GM19025 (cell line): Measurements from ENCODE around the gene ULK4.

Source experiments
- ATAC-seq: cut with Tn5 transposase; IDR thresholded peaks from one replicate; pipeline ENCODE4 v1.9.1; 2021; ENCODE audit warnings: mild to moderate bottlenecking, low read depth, moderate library complexity; ENCODE audit not compliant: unreplicated experiment

Gene ULK4

GRCh38 chr3:41244620-41245336 is 717.1 kb downstream of the ULK4 start:
- ATAC-seq: no peak

- ATAC-seq: no peak
These were observed 718.7 kb downstream of the ULK4 start for GRCh38 chr3:41243183-41243582.

- ATAC-seq: no peak
These were observed 719.9 kb downstream of the ULK4 start for GRCh38 chr3:41241800-41242571.

GRCh38 chr3:41241161-41241560 is 720.7 kb downstream of the ULK4 start:
- no peak for ATAC-seq

GRCh38 chr3:41239587-41239986 is 722.3 kb downstream of the ULK4 start:
- no peak for ATAC-seq

GRCh38 chr3:41237907-41238306 is 724.0 kb downstream of the ULK4 start:
- ATAC-seq: no peak

- ATAC-seq: no peak
These were observed 725.7 kb downstream of the ULK4 start for GRCh38 chr3:41236228-41236627.

GRCh38 chr3:41234823-41235721 is 726.8 kb downstream of the ULK4 start:
- no peak for ATAC-seq

- no peak for ATAC-seq
These were observed 737.6 kb downstream of the ULK4 start for GRCh38 chr3:41224120-41224806.

- no peak for ATAC-seq
These were observed 738.2 kb downstream of the ULK4 start for GRCh38 chr3:41223691-41224090.

GRCh38 chr3:41223078-41223477 is 738.8 kb downstream of the ULK4 start:
- no peak for ATAC-seq

- no peak for ATAC-seq
These were observed 739.4 kb downstream of the ULK4 start for GRCh38 chr3:41222501-41222900.

GRCh38 chr3:41222012-41222411 is 739.9 kb downstream of the ULK4 start:
- no peak for ATAC-seq

GRCh38 chr3:41220906-41221677 is 740.8 kb downstream of the ULK4 start:
- ATAC-seq: no peak

GRCh38 chr3:41219424-41219823 is 742.5 kb downstream of the ULK4 start:
- ATAC-seq: no peak

- no peak for ATAC-seq
These were observed 744.9 kb downstream of the ULK4 start for GRCh38 chr3:41216993-41217392.

- no peak for ATAC-seq
These were observed 745.5 kb downstream of the ULK4 start for GRCh38 chr3:41216422-41216821.

- no peak for ATAC-seq
These were observed 748.3 kb downstream of the ULK4 start for GRCh38 chr3:41213588-41213987.

- no peak for ATAC-seq
These were observed 749.8 kb downstream of the ULK4 start for GRCh38 chr3:41212088-41212487.

- ATAC-seq: no peak
These were observed 750.9 kb downstream of the ULK4 start for GRCh38 chr3:41210966-41211365.
